Kasumi-1 (cell line): ENCODE results near the gene PPIA.
"Not testable (repeated sequence)": the region's sequence is repeated elsewhere in the genome, so short reads cannot be mapped to it uniquely, and the experiment has no call there.

Experiments used
- DNase-seq, 2 experiments: peaks; one replicate each; lab custom pipeline; 2025; lab: John Stamatoyannopoulos, UW

PPIA gene

DNA sequence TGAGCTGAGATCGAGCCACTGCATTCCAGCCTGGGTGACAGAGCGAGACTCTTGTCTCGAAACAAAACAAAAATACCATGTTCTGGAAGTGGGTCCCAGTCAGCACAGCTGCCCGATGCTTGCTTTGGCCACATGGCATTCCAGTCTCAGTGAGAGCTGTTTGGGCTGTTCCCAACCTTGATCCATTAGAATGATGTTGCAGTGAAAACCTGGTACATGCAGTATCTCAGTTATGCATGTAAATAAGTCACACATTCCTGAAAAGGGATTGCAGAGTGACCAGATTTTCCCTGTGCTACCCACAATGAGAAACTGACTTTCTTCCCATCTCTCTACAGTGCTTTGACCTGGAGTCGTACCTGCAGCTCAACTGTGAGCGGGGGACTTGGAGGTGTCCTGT, 32.4 kb upstream of the PPIA start:
- no peak for DNase-seq

- DNase-seq: no peak
Observed at GRCh38 chr7:44764665-44765578, 31.6 kb upstream of the PPIA start.

- DNase-seq: no peak
Observed at GRCh38 chr7:44765579-44766415, 30.7 kb upstream of the PPIA start.

GRCh38 chr7:44766416-44766801, 30.1 kb upstream of the PPIA start:
- DNase-seq: no peak

DNA sequence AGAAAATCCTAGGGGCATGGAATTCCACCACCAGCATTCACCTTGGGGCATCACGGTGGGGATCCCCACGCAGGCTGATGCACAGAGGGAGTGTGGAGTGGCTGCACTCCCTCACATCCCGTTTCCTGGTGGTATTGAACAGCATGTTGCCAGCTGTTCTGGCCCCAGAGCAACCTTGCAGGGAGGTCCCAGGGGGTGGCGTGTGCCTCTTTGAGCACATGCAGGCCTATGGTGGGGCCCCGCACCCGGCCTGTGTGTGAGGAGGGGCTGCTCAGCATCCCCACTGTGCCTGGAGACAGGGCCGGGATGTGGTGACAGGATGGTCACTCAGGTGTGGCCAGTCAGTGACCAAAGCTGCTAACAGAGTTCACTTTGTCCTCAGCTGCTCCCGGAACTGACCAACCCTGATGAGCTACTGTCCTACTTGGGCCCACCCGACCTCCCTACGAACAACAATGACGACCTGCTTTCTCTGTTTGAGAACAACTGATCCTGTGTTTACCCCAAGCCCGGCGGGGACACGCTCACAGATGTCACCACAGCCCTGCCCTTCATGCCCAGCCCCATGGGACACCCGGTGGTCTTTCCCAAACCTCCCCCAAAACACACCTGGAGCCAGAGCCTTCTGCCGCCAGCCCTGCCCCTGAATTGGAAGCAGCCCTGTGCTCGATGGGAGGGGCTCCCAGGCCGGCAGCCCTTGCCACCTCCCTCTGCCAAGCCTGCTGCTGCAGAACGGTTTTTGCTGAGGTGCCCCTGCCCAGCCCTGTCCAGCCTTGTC, 29.2 kb upstream of the PPIA start:
- no peak for DNase-seq

GRCh38 chr7:44767912-44768627, 28.4 kb upstream of the PPIA start:
- DNase-seq: peak; percentile 22 to 33

GRCh38 chr7:44768628-44769371, 27.7 kb upstream of the PPIA start:
- no peak for DNase-seq

DNA sequence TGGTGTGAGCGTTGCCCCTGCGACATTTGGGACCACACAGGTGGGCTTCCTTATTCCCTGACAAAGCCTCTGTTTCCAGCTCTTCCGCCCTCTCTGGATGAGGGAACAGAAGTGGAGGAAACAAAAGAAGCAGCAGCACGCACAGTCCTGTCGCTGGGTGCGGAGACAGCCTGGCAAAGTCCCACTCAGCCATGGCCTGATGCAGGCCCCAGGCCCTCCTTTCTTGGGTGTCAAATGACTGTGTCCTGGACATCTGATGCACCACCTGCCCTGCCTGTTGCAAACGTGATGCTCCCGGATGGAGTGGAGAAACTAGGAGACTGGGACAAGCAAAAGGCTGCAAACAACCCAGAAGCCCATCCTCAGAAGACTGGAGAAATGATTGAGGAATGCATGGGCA, 27.1 kb upstream of the PPIA start:
- no peak for DNase-seq

DNA sequence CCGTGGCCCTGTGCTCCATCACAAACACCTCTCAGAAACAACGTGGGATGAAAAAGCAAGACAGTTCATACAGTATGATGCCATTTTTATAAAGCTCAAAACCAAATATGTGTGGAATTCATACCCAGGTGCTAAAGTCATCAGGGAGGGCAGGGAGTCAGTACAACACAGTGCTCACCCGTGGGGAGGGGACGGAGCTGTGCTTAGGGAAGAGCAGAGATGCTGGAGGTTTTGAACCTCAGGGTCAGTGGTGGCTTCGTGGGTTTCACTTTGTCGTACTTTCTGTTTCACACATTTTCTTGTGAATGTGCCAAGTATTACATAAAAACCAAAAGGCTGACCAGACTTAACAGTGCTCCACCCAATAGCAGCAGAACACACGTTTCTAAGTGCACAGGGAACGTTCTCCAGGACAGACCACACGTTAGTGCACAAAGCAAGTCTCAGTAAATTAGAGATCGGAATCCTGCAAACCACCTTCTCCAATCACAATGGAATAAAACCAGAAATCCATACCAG, 26.6 kb upstream of the PPIA start:
- DNase-seq: peak in 1 of 2 experiments; percentile 17

- DNase-seq: no peak
Observed at GRCh38 chr7:44771358-44771757, 25.1 kb upstream of the PPIA start.

- DNase-seq: no peak
Observed at GRCh38 chr7:44772440-44772839, 24.0 kb upstream of the PPIA start.

DNA sequence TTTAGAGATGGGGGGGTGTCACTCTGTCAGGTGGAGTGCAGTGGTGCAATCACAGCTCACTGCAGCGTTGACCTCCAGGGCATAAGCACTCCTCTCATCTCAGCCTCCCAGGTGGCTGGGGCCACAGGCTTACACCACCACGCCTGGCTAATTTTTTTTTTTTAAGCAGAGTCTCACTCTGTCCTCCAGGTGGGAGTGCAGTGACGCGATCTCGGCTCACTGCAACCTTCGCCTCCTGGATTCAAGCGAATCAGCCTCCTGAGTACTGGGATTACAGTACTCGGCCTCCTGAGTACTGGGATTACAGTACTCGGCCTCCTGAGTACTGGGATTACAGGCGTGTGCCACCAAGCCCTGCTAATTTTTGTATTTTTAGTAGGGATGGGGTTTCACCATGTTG, 23.6 kb upstream of the PPIA start:
- no peak for DNase-seq

DNA sequence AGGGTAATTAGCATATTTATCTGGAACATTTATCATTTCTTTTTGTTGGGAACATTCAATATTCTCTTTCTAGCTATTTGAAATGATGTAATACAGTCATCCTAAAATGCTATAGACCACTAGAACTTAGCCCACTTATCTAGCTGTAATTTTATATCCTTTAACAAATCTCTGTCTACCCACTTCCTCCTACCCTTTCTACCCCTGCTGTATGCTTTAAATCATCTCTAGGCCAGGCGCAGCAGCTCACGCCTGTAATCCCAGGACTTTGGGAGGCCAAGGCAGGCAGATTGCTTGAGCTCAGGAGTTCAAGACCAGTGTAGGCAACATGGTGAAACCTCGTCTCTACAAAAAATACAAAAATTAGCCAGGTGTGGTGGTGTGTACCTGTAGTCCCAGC, 22.0 kb upstream of the PPIA start:
- DNase-seq: not testable (repeated sequence)

GRCh38 chr7:44775383-44776107, 20.9 kb upstream of the PPIA start:
- no peak for DNase-seq

DNA sequence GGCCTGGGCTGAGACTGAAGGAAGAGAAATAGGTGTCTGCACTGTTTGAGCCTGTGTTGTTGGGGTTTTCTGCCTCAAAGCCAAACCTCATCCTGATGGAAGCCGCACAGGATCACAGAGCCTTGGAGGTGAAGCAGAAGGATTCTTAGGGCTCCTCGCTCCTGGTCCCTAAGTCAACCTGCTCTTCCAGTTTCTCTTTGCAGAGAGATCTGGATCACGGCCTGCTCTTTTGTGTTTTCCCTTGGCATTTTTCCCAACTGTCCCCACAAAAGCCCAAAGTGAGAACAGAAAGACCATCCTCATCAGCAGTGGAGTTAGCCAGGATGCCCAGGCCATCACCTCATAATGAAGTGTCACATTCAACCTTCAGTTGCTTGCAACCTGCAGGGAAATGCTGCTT, 20.3 kb upstream of the PPIA start:
- DNase-seq: no peak

- DNase-seq: no peak
Observed at GRCh38 chr7:44782460-44782859, 14.0 kb upstream of the PPIA start.

DNA sequence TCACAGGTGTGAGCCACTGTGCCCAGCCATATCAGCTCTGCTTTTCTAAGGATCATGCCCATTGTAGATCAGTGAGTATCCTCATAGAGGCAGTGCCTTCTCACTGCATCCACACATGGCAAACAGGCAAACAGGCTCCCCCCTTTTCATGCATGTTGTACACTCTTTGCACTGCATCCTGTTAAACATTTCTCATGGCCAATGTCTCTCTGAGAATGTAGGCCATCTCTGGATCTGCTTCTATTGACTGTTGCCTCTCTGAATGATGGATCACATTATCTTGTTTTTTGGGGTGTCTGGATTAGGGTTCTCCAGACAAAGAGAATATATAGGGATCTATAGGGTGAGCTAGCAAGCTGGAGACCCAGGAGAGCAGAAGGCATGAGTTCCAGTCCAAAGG, 13.1 kb upstream of the PPIA start:
- no peak for DNase-seq

GRCh38 chr7:44784364-44784763, 12.1 kb upstream of the PPIA start:
- DNase-seq: no peak

DNA sequence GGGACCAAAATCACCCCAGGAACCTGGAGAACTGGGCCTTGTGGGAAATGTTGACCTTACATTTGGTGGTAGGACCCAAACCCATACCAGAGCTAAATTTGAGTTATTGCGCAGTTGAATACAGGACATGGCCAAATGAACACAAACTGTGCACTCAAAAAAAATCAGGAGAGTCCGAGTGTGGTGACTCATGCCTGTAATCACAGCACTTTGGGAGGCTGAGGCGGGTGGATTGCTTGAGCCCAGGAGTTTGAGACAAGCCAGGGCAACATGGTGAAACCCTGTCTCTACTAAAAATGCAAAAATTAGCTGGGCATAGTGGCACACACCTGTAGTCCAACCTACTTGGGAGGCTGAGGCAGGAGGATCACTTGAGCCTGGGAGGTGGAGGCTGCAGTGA, 11.3 kb upstream of the PPIA start:
- DNase-seq: not testable (repeated sequence)

GRCh38 chr7:44787041-44787440, 9.4 kb upstream of the PPIA start:
- DNase-seq: no peak
